Astrocyte (in vitro differentiated cells and primary cell): ENCODE results near the gene CCT5. TPM values are rescaled to one million over a fixed set of nuclear protein-coding genes. Genes with fewer than 3 reads are reported as not detected.

ENCODE experiments used
- DNase-seq: peaks from one replicate; pipeline ENCODE4 v3.0.0-alpha.2; 2010; ENCODE audit warnings: low read depth
- FAIRE-seq: peaks from 2 replicates; lab custom pipeline; 2011; peaks lifted over from hg19 to GRCh38; lab: Jason Lieb, UNC
- H2AFZ ChIP-seq: 2 replicates; pipeline ENCODE4 v1.6.0; 2012; ENCODE audit warnings: low read depth, low read length, inconsistent platforms
- H3K27ac ChIP-seq: 2 replicates; pipeline ENCODE4 v1.5.1; 2011; ENCODE audit warnings: low read depth, low read length, inconsistent platforms
- H3K27me3 ChIP-seq: 2 replicates; pipeline ENCODE4 v1.6.0; 2011; ENCODE audit warnings: low read length, inconsistent platforms; ENCODE audit not compliant: insufficient read depth
- H3K36me3 ChIP-seq: 2 replicates; pipeline ENCODE4 v1.5.1; 2011; ENCODE audit warnings: low read length, inconsistent platforms; ENCODE audit not compliant: insufficient read depth
- H3K4me1 ChIP-seq: 2 replicates; pipeline ENCODE4 v1.5.1; 2011; ENCODE audit warnings: low read length, inconsistent platforms; ENCODE audit not compliant: insufficient read depth
- H3K4me2 ChIP-seq: 2 replicates; pipeline ENCODE4 v1.6.0; 2012; ENCODE audit warnings: low read length, inconsistent platforms
- H3K4me3 ChIP-seq: 2 replicates; pipeline ENCODE4 v1.5.1; 2011; ENCODE audit warnings: low read depth, mild to moderate bottlenecking, low read length, inconsistent platforms; ENCODE audit not compliant: insufficient read depth
- H3K79me2 ChIP-seq: 2 replicates; pipeline ENCODE4 v1.6.0; 2012; ENCODE audit warnings: mild to moderate bottlenecking, low read length, inconsistent platforms; ENCODE audit not compliant: insufficient read depth
- H3K9ac ChIP-seq: 2 replicates; pipeline ENCODE4 v1.6.0; 2012; ENCODE audit warnings: mild to moderate bottlenecking, low read length, inconsistent platforms
- H3K9me3 ChIP-seq: 2 replicates; pipeline ENCODE4 v1.5.1; 2012; ENCODE audit warnings: low read depth, mild to moderate bottlenecking, low read length, inconsistent platforms; ENCODE audit not compliant: insufficient read depth
- H4K20me1 ChIP-seq: 2 replicates; pipeline ENCODE4 v1.6.0; 2012; ENCODE audit warnings: low read length, inconsistent platforms; ENCODE audit not compliant: insufficient read depth
- H3K27ac Mint-ChIP-seq: one replicate; pipeline ENCODE4 v1.8.0; 2021; ENCODE audit warnings: mild to moderate bottlenecking, mixed read lengths; ENCODE audit not compliant: unreplicated experiment
- H3K27me3 Mint-ChIP-seq: one replicate; pipeline ENCODE4 v1.8.0; 2021; ENCODE audit warnings: low read depth, mixed read lengths; ENCODE audit not compliant: unreplicated experiment
- H3K36me3 Mint-ChIP-seq: one replicate; pipeline ENCODE4 v1.8.0; 2021; ENCODE audit warnings: low read depth, mixed read lengths; ENCODE audit not compliant: unreplicated experiment
- H3K4me1 Mint-ChIP-seq: one replicate; pipeline ENCODE4 v1.8.0; 2021; ENCODE audit warnings: low read depth, mixed read lengths; ENCODE audit not compliant: unreplicated experiment
- H3K4me3 Mint-ChIP-seq: one replicate; pipeline ENCODE4 v1.8.0; 2021; ENCODE audit warnings: mild to moderate bottlenecking, moderate library complexity, mixed read lengths; ENCODE audit not compliant: unreplicated experiment
- H3K9me3 Mint-ChIP-seq: one replicate; pipeline ENCODE4 v1.8.0; 2021; ENCODE audit warnings: mild to moderate bottlenecking, mixed read lengths; ENCODE audit not compliant: unreplicated experiment
- EZH2 ChIP-seq: IDR thresholded peaks from 2 replicates; pipeline ENCODE4 v1.6.1; 2012; ENCODE audit warnings: mild to moderate bottlenecking, low read length, inconsistent platforms; ENCODE audit not compliant: insufficient read depth
- total RNA-seq: library from RNA; stranded (reverse); gene quantifications from 2 replicates; pipeline ENCODE4 v1.2.1, GENCODE V29; 2021
- TF ChIP-seq, protein P1 (sequence below): IDR thresholded peaks from 2 replicates; pipeline ENCODE4 v1.5.1; 2011; ENCODE audit warnings: low read depth, mild to moderate bottlenecking, inconsistent platforms, low read length, moderate library complexity; ENCODE audit not compliant: insufficient read depth

CCT5 gene
- total RNA-seq, 1 donor from 2014 or later = 276 TPM

DNA sequence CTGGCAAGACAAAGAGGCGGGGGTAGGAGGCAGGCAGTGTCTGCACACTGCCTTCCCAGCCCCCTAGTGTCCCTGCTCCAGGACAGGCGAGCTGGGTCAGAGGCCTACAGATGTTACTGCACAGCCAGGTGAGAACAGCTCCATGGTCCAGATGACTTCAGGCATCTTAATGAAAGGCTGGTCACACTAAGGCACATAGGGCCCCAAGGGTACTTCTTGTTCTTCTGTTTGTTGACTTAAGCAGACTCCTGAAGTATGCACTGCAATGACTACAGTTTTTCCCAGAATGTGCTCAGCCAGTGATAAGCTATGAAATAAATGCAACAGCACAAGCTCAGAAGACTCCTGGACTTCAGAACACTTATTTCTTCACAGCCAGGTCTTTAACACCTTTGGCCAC is 27.8 kb upstream of the CCT5 start:
- Histone ChIP-seq H2AFZ (no peak overlapping the region), H3K36me3 (no peaks in the 10 kb centered on the region), H3K9ac (no peak overlapping the region), H3K4me1 (peaks cover 2% of the 10 kb centered on the region), H3K27ac (no peak overlapping the region), H3K27me3 (no peaks in the 10 kb centered on the region), H3K4me2 (no peak overlapping the region), H4K20me1 (no peaks in the 10 kb centered on the region), H3K9me3 (no peaks in the 10 kb centered on the region), H3K4me3 (no peak overlapping the region), H3K79me2 (no peaks in the 10 kb centered on the region)
- peaks cover 8% of the 10 kb centered on the region for H3K9me3 Mint-ChIP-seq
- no peak overlapping the region for H3K4me3 Mint-ChIP-seq
- no peak for DNase-seq
- peaks cover 21% of the 10 kb centered on the region for H3K36me3 Mint-ChIP-seq
- H3K27ac Mint-ChIP-seq = no peak overlapping the region
- H3K4me1 Mint-ChIP-seq = peaks cover 2% of the 10 kb centered on the region
- no peak for FAIRE-seq
- no peaks in the 10 kb centered on the region for H3K27me3 Mint-ChIP-seq
- TF ChIP-seq, protein P1, sequence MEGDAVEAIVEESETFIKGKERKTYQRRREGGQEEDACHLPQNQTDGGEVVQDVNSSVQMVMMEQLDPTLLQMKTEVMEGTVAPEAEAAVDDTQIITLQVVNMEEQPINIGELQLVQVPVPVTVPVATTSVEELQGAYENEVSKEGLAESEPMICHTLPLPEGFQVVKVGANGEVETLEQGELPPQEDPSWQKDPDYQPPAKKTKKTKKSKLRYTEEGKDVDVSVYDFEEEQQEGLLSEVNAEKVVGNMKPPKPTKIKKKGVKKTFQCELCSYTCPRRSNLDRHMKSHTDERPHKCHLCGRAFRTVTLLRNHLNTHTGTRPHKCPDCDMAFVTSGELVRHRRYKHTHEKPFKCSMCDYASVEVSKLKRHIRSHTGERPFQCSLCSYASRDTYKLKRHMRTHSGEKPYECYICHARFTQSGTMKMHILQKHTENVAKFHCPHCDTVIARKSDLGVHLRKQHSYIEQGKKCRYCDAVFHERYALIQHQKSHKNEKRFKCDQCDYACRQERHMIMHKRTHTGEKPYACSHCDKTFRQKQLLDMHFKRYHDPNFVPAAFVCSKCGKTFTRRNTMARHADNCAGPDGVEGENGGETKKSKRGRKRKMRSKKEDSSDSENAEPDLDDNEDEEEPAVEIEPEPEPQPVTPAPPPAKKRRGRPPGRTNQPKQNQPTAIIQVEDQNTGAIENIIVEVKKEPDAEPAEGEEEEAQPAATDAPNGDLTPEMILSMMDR = no peak

DNA sequence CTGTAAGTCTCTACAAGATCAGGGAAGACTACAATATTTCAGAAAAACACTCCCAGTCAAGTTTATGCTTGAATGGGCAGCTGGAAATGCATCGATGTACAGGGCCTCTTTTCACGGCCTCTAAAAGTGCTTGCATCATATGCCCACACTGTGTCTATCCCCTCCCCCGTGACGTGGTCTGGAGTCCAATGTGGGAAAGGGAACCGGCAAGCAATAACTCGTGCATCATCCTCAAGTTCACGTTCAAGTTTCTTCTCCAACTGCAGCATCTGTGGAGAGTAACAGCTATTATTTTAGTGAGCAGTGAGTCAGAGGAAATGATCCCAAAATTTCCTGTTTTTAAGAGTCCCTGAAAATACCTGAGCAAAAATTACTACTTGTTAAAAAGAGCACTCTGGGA is 22.7 kb upstream of the CCT5 start:
- DNase-seq (peak; percentile 63), FAIRE-seq (no peak)
- Histone ChIP-seq H3K9ac (peak overlapping the region; percentile 30), H3K36me3 (no peaks in the 10 kb centered on the region), H3K4me1 (peaks cover 18% of the 10 kb centered on the region), H3K4me2 (peak overlapping the region; percentile 27), H4K20me1 (no peaks in the 10 kb centered on the region), H3K27me3 (no peaks in the 10 kb centered on the region), H2AFZ (no peak overlapping the region), H3K27ac (peak overlapping the region; percentile 49), H3K9me3 (no peaks in the 10 kb centered on the region), H3K79me2 (peaks cover under 1% of the 10 kb centered on the region), H3K4me3 (no peak overlapping the region)
- peaks cover 8% of the 10 kb centered on the region for H3K9me3 Mint-ChIP-seq
- peaks cover 18% of the 10 kb centered on the region for H3K4me1 Mint-ChIP-seq
- TF ChIP-seq EZH2 = no peak
- TF ChIP-seq, protein P1 = no peak
- no peak overlapping the region for H3K4me3 Mint-ChIP-seq
- peak overlapping the region; percentile 53 for H3K27ac Mint-ChIP-seq
- H3K36me3 Mint-ChIP-seq = peaks cover 17% of the 10 kb centered on the region
- no peaks in the 10 kb centered on the region for H3K27me3 Mint-ChIP-seq

DNA sequence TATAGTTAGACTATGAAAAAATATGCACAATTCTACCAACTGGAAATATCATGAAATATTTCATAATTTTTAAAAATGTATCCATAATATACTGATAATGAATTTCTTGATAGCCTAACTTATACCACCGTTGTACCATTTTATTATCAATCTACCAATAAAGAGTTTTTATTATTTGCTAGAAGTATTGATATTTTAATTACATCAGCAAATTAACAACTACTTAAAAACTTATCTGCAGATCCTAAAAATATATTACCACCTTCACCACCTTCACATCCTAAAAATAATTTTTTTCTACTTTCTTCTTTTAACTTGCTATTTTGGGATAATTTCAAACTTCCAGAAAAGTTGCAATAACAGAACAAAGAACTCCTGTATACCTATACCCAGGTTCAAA is 21.8 kb upstream of the CCT5 start:
- Mint-ChIP-seq H3K36me3 (peaks cover 21% of the 10 kb centered on the region), H3K27me3 (no peaks in the 10 kb centered on the region), H3K27ac (no peak overlapping the region), H3K4me1 (peaks cover 19% of the 10 kb centered on the region), H3K9me3 (peaks cover 8% of the 10 kb centered on the region), H3K4me3 (no peak overlapping the region)
- no peaks in the 10 kb centered on the region for H4K20me1 ChIP-seq
- H3K9me3 ChIP-seq = no peaks in the 10 kb centered on the region
- peaks cover 5% of the 10 kb centered on the region for H3K79me2 ChIP-seq
- no peak overlapping the region for H3K4me2 ChIP-seq
- H2AFZ ChIP-seq = no peak overlapping the region
- no peak for TF ChIP-seq EZH2
- TF ChIP-seq, protein P1 = no peak
- peaks cover 26% of the 10 kb centered on the region for H3K4me1 ChIP-seq
- FAIRE-seq (no peak), DNase-seq (no peak)
- peak overlapping the region; percentile 83 for H3K9ac ChIP-seq
- H3K27ac ChIP-seq = peak overlapping the region; percentile 97
- no peaks in the 10 kb centered on the region for H3K36me3 ChIP-seq
- H3K27me3 ChIP-seq = no peaks in the 10 kb centered on the region
- H3K4me3 ChIP-seq = no peak overlapping the region
